GM10266 (cell line): ENCODE results near the gene NRN1.
A peak's percentile ranks its signal among the peaks of the same experiment; 100 is the strongest.

ENCODE experiments used
- DNase-seq: peaks from one replicate; pipeline ENCODE4 v3.0.0; 2012; ENCODE audit errors: extremely low spot score
- TF ChIP-seq, protein P1 (sequence below): IDR thresholded peaks from 2 replicates; pipeline ENCODE4 v1.5.1; 2012; ENCODE audit warnings: mild to moderate bottlenecking, low read depth; ENCODE audit not compliant: control insufficient read depth, insufficient read depth; ENCODE audit errors: missing control alignments

The NRN1 gene

GRCh38 chr6:5956939-5957338 is 49.8 kb downstream of the NRN1 start:
- TF ChIP-seq, protein P1, sequence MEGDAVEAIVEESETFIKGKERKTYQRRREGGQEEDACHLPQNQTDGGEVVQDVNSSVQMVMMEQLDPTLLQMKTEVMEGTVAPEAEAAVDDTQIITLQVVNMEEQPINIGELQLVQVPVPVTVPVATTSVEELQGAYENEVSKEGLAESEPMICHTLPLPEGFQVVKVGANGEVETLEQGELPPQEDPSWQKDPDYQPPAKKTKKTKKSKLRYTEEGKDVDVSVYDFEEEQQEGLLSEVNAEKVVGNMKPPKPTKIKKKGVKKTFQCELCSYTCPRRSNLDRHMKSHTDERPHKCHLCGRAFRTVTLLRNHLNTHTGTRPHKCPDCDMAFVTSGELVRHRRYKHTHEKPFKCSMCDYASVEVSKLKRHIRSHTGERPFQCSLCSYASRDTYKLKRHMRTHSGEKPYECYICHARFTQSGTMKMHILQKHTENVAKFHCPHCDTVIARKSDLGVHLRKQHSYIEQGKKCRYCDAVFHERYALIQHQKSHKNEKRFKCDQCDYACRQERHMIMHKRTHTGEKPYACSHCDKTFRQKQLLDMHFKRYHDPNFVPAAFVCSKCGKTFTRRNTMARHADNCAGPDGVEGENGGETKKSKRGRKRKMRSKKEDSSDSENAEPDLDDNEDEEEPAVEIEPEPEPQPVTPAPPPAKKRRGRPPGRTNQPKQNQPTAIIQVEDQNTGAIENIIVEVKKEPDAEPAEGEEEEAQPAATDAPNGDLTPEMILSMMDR, result no peak
- DNase-seq, result no peak

- peak; percentile 42 for DNase-seq
- TF ChIP-seq, protein P1, result peak; percentile 54
Measured at GRCh38 chr6:5950361-5950785, 56.4 kb downstream of the NRN1 start.
